SK-N-SH (cell line): ENCODE results near the gene HBB. TPM values are rescaled to one million over a fixed set of nuclear protein-coding genes. Genes with fewer than 3 reads are reported as not detected.

Experiments used
- CTCF ChIA-PET: fragments of 300-600, 350-600 bp; formaldehyde crosslinking; extraction: SDS; loops from one replicate; lab custom pipeline; 2021; lab: Yijun Ruan, JAX
- POLR2A ChIA-PET: fragments of 350-600 bp; sonication (Branson Sonifier 250); formaldehyde crosslinking; extraction: SDS; loops from one replicate; lab custom pipeline; 2020; ENCODE audit warnings: antibody characterized with exemption, inconsistent platforms; lab: Yijun Ruan, JAX
- DNase-seq: peaks from one replicate; pipeline ENCODE4 v3.0.0; 2012
- H2AFZ ChIP-seq: fragments of 200-600 bp; sonication (generic); 2 replicates; pipeline ENCODE4 v1.8.1; 2016; ENCODE audit warnings: antibody characterized with exemption, mild to moderate bottlenecking, low read depth
- H3F3A ChIP-seq: fragments of 200-600 bp; sonication (generic); replicated peaks from 2 replicates; pipeline ENCODE3; 2016; ENCODE audit warnings: antibody characterized with exemption, mild to moderate bottlenecking; ENCODE audit not compliant: insufficient read depth
- H3K27ac ChIP-seq, 2 experiments: fragments of 200-500 bp in 1 of 2; fragments of 200-600 bp in 1 of 2; sonication (Bioruptor generic) in 1 of 2; sonication (generic), shearing (Covaris generic) in 1 of 2; 2 replicates each; pipeline versions ENCODE4 v1.5.1 to v1.6.1; 2014 to 2016; ENCODE audit warnings: low read depth in 2 of 2, inconsistent platforms in 1 of 2, low read length in 1 of 2, mild to moderate bottlenecking in 1 of 2, mixed read lengths in 1 of 2
- H3K27me3 ChIP-seq: fragments of 200-600 bp; sonication (generic), shearing (Covaris generic); 2 replicates; pipeline ENCODE4 v1.6.1; 2016; ENCODE audit warnings: mixed run types; ENCODE audit not compliant: insufficient read depth
- H3K36me3 ChIP-seq, 2 experiments: fragments of 200-500 bp in 1 of 2; fragments of 200-600 bp in 1 of 2; sonication (Bioruptor generic) in 1 of 2; sonication (generic) in 1 of 2; replicated peaks in 1 of 2; 2 replicates each; pipeline versions ENCODE3 to v1.5.1; 2014 to 2016; ENCODE audit warnings: low read length in 1 of 2, mild to moderate bottlenecking in 1 of 2; ENCODE audit not compliant: insufficient read depth in 2 of 2, control insufficient read depth in 1 of 2
- H3K4me1 ChIP-seq, 2 experiments: fragments of 200-500 bp in 1 of 2; fragments of 200-600 bp in 1 of 2; sonication (Bioruptor generic) in 1 of 2; sonication (generic), shearing (Covaris generic) in 1 of 2; 2 replicates each; pipeline versions ENCODE4 v1.5.1 to v1.6.1; 2014 to 2016; ENCODE audit warnings: low read depth in 1 of 2, low read length in 1 of 2, mixed run types in 1 of 2; ENCODE audit not compliant: insufficient read depth in 2 of 2, control insufficient read depth in 1 of 2
- H3K4me2 ChIP-seq: fragments of 200-600 bp; sonication (generic), shearing (Covaris generic); 2 replicates; pipeline ENCODE4 v1.6.1; 2017; ENCODE audit warnings: mixed run types
- H3K4me3 ChIP-seq, 2 experiments: fragments of 200-500 bp in 1 of 2; fragments of 200-600 bp in 1 of 2; sonication (Bioruptor generic) in 1 of 2; sonication (generic), shearing (Covaris generic) in 1 of 2; 2 replicates each; pipeline versions ENCODE4 v1.5.1 to v1.8.1; 2014 to 2016; ENCODE audit warnings: low read depth in 2 of 2, inconsistent platforms in 1 of 2, low read length in 1 of 2, mild to moderate bottlenecking in 1 of 2, mixed read lengths in 1 of 2, moderate library complexity in 1 of 2
- H3K79me2 ChIP-seq: fragments of 200-600 bp; sonication (generic); 2 replicates; pipeline ENCODE4 v1.8.1; 2017; ENCODE audit warnings: mild to moderate bottlenecking; ENCODE audit not compliant: insufficient read depth
- H3K9ac ChIP-seq: fragments of 200-600 bp; sonication (generic); 2 replicates; pipeline ENCODE4 v1.6.1; 2017; ENCODE audit warnings: mixed run types
- H3K9me2 ChIP-seq: fragments of 200-600 bp; sonication (generic); 2 replicates; pipeline ENCODE4 v1.6.1; 2017; ENCODE audit warnings: mixed run types
- H3K9me3 ChIP-seq: fragments of 200-600 bp; sonication (generic); 2 replicates; pipeline ENCODE4 v1.6.1; 2017; ENCODE audit warnings: mixed run types, mild to moderate bottlenecking, moderate library complexity
- H4K20me1 ChIP-seq: fragments of 200-600 bp; sonication (generic); 2 replicates; pipeline ENCODE4 v1.6.1; 2017; ENCODE audit warnings: mild to moderate bottlenecking, mixed run types; ENCODE audit not compliant: insufficient read depth
- FOSL2 ChIP-seq: IDR thresholded peaks from 2 replicates; pipeline ENCODE4 v1.4.0; 2012; ENCODE audit warnings: low read depth, mild to moderate bottlenecking, moderate library complexity, borderline replicate concordance
- FOXM1 ChIP-seq: IDR thresholded peaks from 2 replicates; pipeline ENCODE4 v1.4.0; 2012; ENCODE audit warnings: low read depth, mild to moderate bottlenecking
- GATA2 ChIP-seq: sonication (generic); formaldehyde crosslinking; IDR thresholded peaks from 2 replicates; pipeline ENCODE4 v1.5.0; 2020; ENCODE audit warnings: mild to moderate bottlenecking, missing genetic modification reagents
- JUND ChIP-seq: IDR thresholded peaks from 2 replicates; pipeline ENCODE4 v1.4.0; 2012
- MAX ChIP-seq: IDR thresholded peaks from 2 replicates; pipeline ENCODE4 v1.4.0; 2012; ENCODE audit warnings: low read depth
- MXI1 ChIP-seq: IDR thresholded peaks from 2 replicates; pipeline ENCODE4 v1.6.1; 2012; ENCODE audit warnings: mild to moderate bottlenecking, low read depth, low read length, improper control_type of control experiment
- NFIC ChIP-seq: IDR thresholded peaks from 2 replicates; pipeline ENCODE4 v1.4.0; 2012; ENCODE audit warnings: borderline replicate concordance
- NRF1 ChIP-seq: IDR thresholded peaks from 2 replicates; pipeline ENCODE4 v1.6.1; 2012; ENCODE audit warnings: low read depth, mild to moderate bottlenecking, low read length
- RAD21 ChIP-seq: IDR thresholded peaks from 2 replicates; pipeline ENCODE4 v1.6.1; 2012; ENCODE audit warnings: mild to moderate bottlenecking, low read length
- RCOR1 ChIP-seq: fragments of 150-350 bp; IDR thresholded peaks from 2 replicates; pipeline ENCODE4 v1.6.1; 2017; ENCODE audit warnings: antibody characterized with exemption, low read length
- RFX5 ChIP-seq: IDR thresholded peaks from 2 replicates; pipeline ENCODE4 v1.6.1; 2012; ENCODE audit warnings: mild to moderate bottlenecking, improper control_type of control experiment, low read length
- RXRA ChIP-seq: IDR thresholded peaks from 2 replicates; pipeline ENCODE4 v1.4.0; 2012; ENCODE audit warnings: low read depth, mild to moderate bottlenecking, borderline replicate concordance
- SMC3 ChIP-seq: IDR thresholded peaks from 2 replicates; pipeline ENCODE4 v1.6.1; 2012; ENCODE audit warnings: low read depth, low read length, improper control_type of control experiment
- TEAD4 ChIP-seq: IDR thresholded peaks from 2 replicates; pipeline ENCODE4 v1.4.0; 2012; ENCODE audit warnings: mild to moderate bottlenecking, borderline replicate concordance; ENCODE audit not compliant: insufficient read depth
- YY1 ChIP-seq: IDR thresholded peaks from 2 replicates; pipeline ENCODE4 v1.4.0; 2012; ENCODE audit warnings: low read depth, mild to moderate bottlenecking
- ZBTB33 ChIP-seq: IDR thresholded peaks from 2 replicates; pipeline ENCODE4 v1.4.0; 2012; ENCODE audit warnings: low read depth, borderline replicate concordance
- WGBS: methylation state at CpG from one replicate; pipeline ENCODE4 v1.1.6; 2017; ENCODE audit warnings: low lambda C conversion rate; 5-methylcytosine and 5-hydroxymethylcytosine counted together
- polyA plus RNA-seq, 3 experiments: library from polyadenylated mRNA; depleted of rRNA; stranded (reverse); fragments of >200 nt; gene quantifications; 2 replicates each; pipeline ENCODE4 v1.2.3, GENCODE V29; 2012
- TF ChIP-seq, protein P1 (sequence below): fragments of 200-600 bp; sonication (generic); IDR thresholded peaks from 2 replicates; pipeline ENCODE4 v1.6.1; 2017; ENCODE audit warnings: antibody characterized with exemption, mild to moderate bottlenecking, moderate library complexity
- TF ChIP-seq, protein P2 (sequence below): IDR thresholded peaks from 2 replicates; pipeline ENCODE4; 2012
- TF ChIP-seq, protein P3 (sequence below): fragments of 150-350 bp; IDR thresholded peaks from 2 replicates; pipeline ENCODE4 v1.6.1; 2016; ENCODE audit warnings: mild to moderate bottlenecking, low read depth, low read length

HBB gene
- polyA plus RNA-seq, 1 of the 3 experiments (the other 2 are of a cell fraction), result not detected

GRCh38 chr11:5231111-5231510 lies 4.2 kb upstream of the HBB start:
- Histone ChIP-seq H3K4me2 (no peak overlapping the region), H3K9me2 (no peaks in the 10 kb centered on the region), H3K4me1 (no peaks in the 10 kb centered on the region), H3K79me2 (no peaks in the 10 kb centered on the region), H3K27me3 (no peaks in the 10 kb centered on the region), H3F3A (no peaks in the 10 kb centered on the region), H3K4me3 (no peak overlapping the region), H3K27ac (no peak overlapping the region), H2AFZ (no peak overlapping the region), H4K20me1 (no peaks in the 10 kb centered on the region), H3K9ac (no peak overlapping the region), H3K36me3 (no peaks in the 10 kb centered on the region), H3K9me3 (no peaks in the 10 kb centered on the region)
- CTCF ChIA-PET, result no interaction called here
- WGBS, result 1% methylated on average over 2 of the region's 2 CpGs
- DNase-seq, result no peak
- TF ChIP-seq NFIC (no peak), SMC3 (no peak)
- POLR2A ChIA-PET, result no interaction called here

DNA sequence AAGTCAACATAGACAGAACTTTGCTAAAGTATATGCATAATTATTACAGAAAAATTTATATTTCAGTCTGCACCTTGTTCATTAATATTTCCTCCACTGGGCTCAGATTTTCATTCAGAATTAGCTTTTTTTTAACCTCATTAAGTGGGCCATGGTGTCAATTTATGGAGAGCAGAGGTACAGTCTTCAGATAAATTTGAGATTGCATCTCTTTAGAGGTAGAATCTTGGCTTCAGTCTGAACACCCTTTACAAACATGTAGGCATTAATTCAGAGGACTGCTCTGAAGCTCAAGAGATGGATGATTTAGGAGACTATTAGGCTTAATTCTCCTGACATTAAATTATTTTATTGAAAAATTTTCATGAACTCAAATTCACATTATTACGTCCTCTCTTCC lies 3.4 kb upstream of the HBB start:
- TF ChIP-seq SMC3, result no peak
- TF ChIP-seq TEAD4, result no peak
- no peak for TF ChIP-seq MAX
- TF ChIP-seq JUND, result no peak
- no peak for TF ChIP-seq RCOR1
- TF ChIP-seq ZBTB33, result no peak
- no peak for TF ChIP-seq YY1
- TF ChIP-seq FOSL2, result no peak
- TF ChIP-seq RAD21, result no peak
- TF ChIP-seq, protein P1, sequence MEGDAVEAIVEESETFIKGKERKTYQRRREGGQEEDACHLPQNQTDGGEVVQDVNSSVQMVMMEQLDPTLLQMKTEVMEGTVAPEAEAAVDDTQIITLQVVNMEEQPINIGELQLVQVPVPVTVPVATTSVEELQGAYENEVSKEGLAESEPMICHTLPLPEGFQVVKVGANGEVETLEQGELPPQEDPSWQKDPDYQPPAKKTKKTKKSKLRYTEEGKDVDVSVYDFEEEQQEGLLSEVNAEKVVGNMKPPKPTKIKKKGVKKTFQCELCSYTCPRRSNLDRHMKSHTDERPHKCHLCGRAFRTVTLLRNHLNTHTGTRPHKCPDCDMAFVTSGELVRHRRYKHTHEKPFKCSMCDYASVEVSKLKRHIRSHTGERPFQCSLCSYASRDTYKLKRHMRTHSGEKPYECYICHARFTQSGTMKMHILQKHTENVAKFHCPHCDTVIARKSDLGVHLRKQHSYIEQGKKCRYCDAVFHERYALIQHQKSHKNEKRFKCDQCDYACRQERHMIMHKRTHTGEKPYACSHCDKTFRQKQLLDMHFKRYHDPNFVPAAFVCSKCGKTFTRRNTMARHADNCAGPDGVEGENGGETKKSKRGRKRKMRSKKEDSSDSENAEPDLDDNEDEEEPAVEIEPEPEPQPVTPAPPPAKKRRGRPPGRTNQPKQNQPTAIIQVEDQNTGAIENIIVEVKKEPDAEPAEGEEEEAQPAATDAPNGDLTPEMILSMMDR, result no peak
- no peak for TF ChIP-seq NFIC
- TF ChIP-seq RFX5, result no peak
- TF ChIP-seq, protein P2, sequence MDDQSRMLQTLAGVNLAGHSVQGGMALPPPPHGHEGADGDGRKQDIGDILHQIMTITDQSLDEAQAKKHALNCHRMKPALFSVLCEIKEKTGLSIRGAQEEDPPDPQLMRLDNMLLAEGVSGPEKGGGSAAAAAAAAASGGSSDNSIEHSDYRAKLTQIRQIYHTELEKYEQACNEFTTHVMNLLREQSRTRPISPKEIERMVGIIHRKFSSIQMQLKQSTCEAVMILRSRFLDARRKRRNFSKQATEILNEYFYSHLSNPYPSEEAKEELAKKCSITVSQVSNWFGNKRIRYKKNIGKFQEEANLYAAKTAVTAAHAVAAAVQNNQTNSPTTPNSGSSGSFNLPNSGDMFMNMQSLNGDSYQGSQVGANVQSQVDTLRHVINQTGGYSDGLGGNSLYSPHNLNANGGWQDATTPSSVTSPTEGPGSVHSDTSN, result no peak
- TF ChIP-seq MXI1, result no peak
- TF ChIP-seq, protein P3, sequence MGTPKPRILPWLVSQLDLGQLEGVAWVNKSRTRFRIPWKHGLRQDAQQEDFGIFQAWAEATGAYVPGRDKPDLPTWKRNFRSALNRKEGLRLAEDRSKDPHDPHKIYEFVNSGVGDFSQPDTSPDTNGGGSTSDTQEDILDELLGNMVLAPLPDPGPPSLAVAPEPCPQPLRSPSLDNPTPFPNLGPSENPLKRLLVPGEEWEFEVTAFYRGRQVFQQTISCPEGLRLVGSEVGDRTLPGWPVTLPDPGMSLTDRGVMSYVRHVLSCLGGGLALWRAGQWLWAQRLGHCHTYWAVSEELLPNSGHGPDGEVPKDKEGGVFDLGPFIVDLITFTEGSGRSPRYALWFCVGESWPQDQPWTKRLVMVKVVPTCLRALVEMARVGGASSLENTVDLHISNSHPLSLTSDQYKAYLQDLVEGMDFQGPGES, result no peak
- no peak for TF ChIP-seq RXRA
- TF ChIP-seq FOXM1, result no peak
- no peak for TF ChIP-seq GATA2 (CRISPR knock-in tag)
- TF ChIP-seq NRF1, result no peak
- H4K20me1 ChIP-seq, result no peaks in the 10 kb centered on the region
- no peaks in the 10 kb centered on the region for H3K27me3 ChIP-seq
- H3K9me2 ChIP-seq, result no peaks in the 10 kb centered on the region
- H3K36me3 ChIP-seq, result no peaks in the 10 kb centered on the region
- CTCF ChIA-PET, result no interaction called here
- no peak overlapping the region for H3K4me2 ChIP-seq
- H3K4me1 ChIP-seq, result no peaks in the 10 kb centered on the region
- H3F3A ChIP-seq, result no peaks in the 10 kb centered on the region
- H3K9ac ChIP-seq, result no peak overlapping the region
- DNase-seq, result no peak
- no peaks in the 10 kb centered on the region for H3K9me3 ChIP-seq
- no peaks in the 10 kb centered on the region for H3K79me2 ChIP-seq
- no peak overlapping the region for H3K27ac ChIP-seq
- POLR2A ChIA-PET, result no interaction called here
- no peak overlapping the region for H3K4me3 ChIP-seq
- no peak overlapping the region for H2AFZ ChIP-seq
- WGBS, result 5% methylated on average over 1 of the region's 1 CpG
